Panc1 (cell line): ENCODE results near the gene WDR49. TPM values are rescaled to one million over a fixed set of nuclear protein-coding genes. Genes with fewer than 3 reads are reported as not detected.

Source experiments
- ATAC-seq: fragments of 200-7000 bp; cut with Tn5 transposase; 2 replicates; pipeline ENCODE4 v1.9.1; 2020; ENCODE audit warnings: mild to moderate bottlenecking, moderate library complexity
- BruUV-seq: library from RNA; stranded (reverse); fragments of 400-500 nt; replicated peaks from 2 replicates; lab custom pipeline; 2021; lab: Mats Ljungman, UMichigan
- CTCF ChIA-PET: fragments of 300-600 bp; sonication (Branson Sonifier 250); formaldehyde crosslinking; loops from one replicate; lab custom pipeline; 2022; ENCODE audit warnings: antibody characterized with exemption; lab: Charles Lee
- POLR2A ChIA-PET: fragments of 300-600 bp; sonication (Branson Sonifier 250); formaldehyde crosslinking; loops from one replicate; lab custom pipeline; 2022; ENCODE audit warnings: antibody characterized with exemption; lab: Charles Lee
- DNase-seq: peaks from one replicate; pipeline ENCODE4 v3.0.0-alpha.2; 2010; ENCODE audit warnings: low read depth, low spot score
- H3K27ac ChIP-seq: 2 replicates; pipeline ENCODE4 v1.5.1; 2011; ENCODE audit warnings: mild to moderate bottlenecking, low read length, inconsistent platforms
- H3K27me3 ChIP-seq: fragments of 200-500 bp; sonication (Bioruptor generic); 2 replicates; pipeline ENCODE4 v1.6.0; 2014; ENCODE audit warnings: low read length, inconsistent platforms; ENCODE audit not compliant: control insufficient read depth, insufficient read depth
- H3K36me3 ChIP-seq: fragments of 200-500 bp; sonication (Bioruptor generic); 2 replicates; pipeline ENCODE4 v1.5.1; 2014; ENCODE audit warnings: inconsistent platforms, mild to moderate bottlenecking, low read length, moderate library complexity; ENCODE audit not compliant: control insufficient read depth, insufficient read depth
- H3K4me1 ChIP-seq: 2 replicates; pipeline ENCODE4 v1.5.1; 2011; ENCODE audit warnings: inconsistent platforms, mild to moderate bottlenecking, low read length, moderate library complexity; ENCODE audit not compliant: control insufficient read depth, insufficient read depth
- H3K4me3 ChIP-seq, 2 experiments: 2 replicates each; pipeline ENCODE4 v1.5.1; 2011 to 2012; ENCODE audit warnings: low read depth in 2 of 2, low read length in 2 of 2, mild to moderate bottlenecking in 2 of 2, inconsistent platforms in 1 of 2, moderate library complexity in 1 of 2
- H3K9me3 ChIP-seq: fragments of 200-500 bp; sonication (Bioruptor generic); 2 replicates; pipeline ENCODE4 v1.5.1; 2014; ENCODE audit warnings: low read depth, mild to moderate bottlenecking, inconsistent platforms, low read length, moderate library complexity; ENCODE audit not compliant: control insufficient read depth, insufficient read depth
- CTCF ChIP-seq: fragments of 450-650 bp; IDR thresholded peaks from 2 replicates; pipeline ENCODE4 v1.5.1; 2017; ENCODE audit warnings: mild to moderate bottlenecking
- POLR2AphosphoS5 ChIP-seq: IDR thresholded peaks from 2 replicates; pipeline ENCODE4 v1.6.1; 2012; ENCODE audit warnings: mild to moderate bottlenecking, low read depth, low read length, moderate library complexity
- REST ChIP-seq, 2 experiments: IDR thresholded peaks; 2 replicates each; pipeline ENCODE4 v1.6.1; 2011 to 2012; ENCODE audit warnings: low read depth in 2 of 2, control low read depth in 1 of 2, low read length in 1 of 2, mild to moderate bottlenecking in 1 of 2, moderate library complexity in 1 of 2; ENCODE audit not compliant: insufficient read depth in 1 of 2
- SIN3A ChIP-seq: IDR thresholded peaks from 2 replicates; pipeline ENCODE4 v1.6.1; 2012; ENCODE audit warnings: low read depth, mild to moderate bottlenecking, low read length, moderate library complexity, borderline replicate concordance; ENCODE audit not compliant: insufficient read depth
- TCF7L2 ChIP-seq: IDR thresholded peaks from 2 replicates; pipeline ENCODE4 v1.6.1; 2011; ENCODE audit warnings: mild to moderate bottlenecking, low read depth, low read length, inconsistent platforms
- in situ Hi-C: cut with HindIII; loops from 2 replicates; pipeline ENCODE4 v1.10.0; 2016; ENCODE audit warnings: low sequenced_read_pairs, low pct_unique_long_range_greater_than_20kb
- intact Hi-C: fragments of 100-400 bp; cut with micrococcal nuclease; formaldehyde crosslinking; loops from one replicate; pipeline ENCODE4 v1.10.0; 2022; ENCODE audit not compliant: unreplicated experiment
- total RNA-seq: library from RNA; stranded (reverse); gene quantifications from one replicate; pipeline ENCODE4 v1.2.1, GENCODE V29; 2021; ENCODE audit not compliant: unreplicated experiment

Gene WDR49
- total RNA-seq, 1 experiment from 2014 or later = 0.23 TPM

- no peak overlapping the region for H3K4me3 ChIP-seq
- H3K27ac ChIP-seq = no peak overlapping the region
- CTCF ChIA-PET = no interaction called here
- TF ChIP-seq SIN3A = no peak
- POLR2A ChIA-PET = no interaction called here
- no peaks in the 10 kb centered on the region for H3K27me3 ChIP-seq
- intact Hi-C loops = no loop called here
- in situ Hi-C loops = no loop called here
- no peaks in the 10 kb centered on the region for H3K4me1 ChIP-seq
- no TSS peak for BruUV-seq
- no peaks in the 10 kb centered on the region for H3K9me3 ChIP-seq
- ATAC-seq (no peak), DNase-seq (no peak)
- H3K36me3 ChIP-seq = no peaks in the 10 kb centered on the region
These were observed 98.8 kb downstream of the WDR49 start for GRCh38 chr3:167554898-167555297.

- Histone ChIP-seq H3K36me3 (no peaks in the 10 kb centered on the region), H3K4me1 (no peaks in the 10 kb centered on the region), H3K4me3 (no peak overlapping the region), H3K27ac (no peak overlapping the region), H3K27me3 (no peaks in the 10 kb centered on the region), H3K9me3 (no peaks in the 10 kb centered on the region; the same call in 1 of the 2 replicates)
- CTCF ChIA-PET = no interaction called here
- intact Hi-C loops (no loop called here), in situ Hi-C loops (no loop called here)
- ATAC-seq (no peak), DNase-seq (no peak)
- POLR2A ChIA-PET = no interaction called here
- BruUV-seq = no TSS peak
- TF ChIP-seq POLR2AphosphoS5 = no peak
- TF ChIP-seq CTCF = no peak
- TF ChIP-seq SIN3A = no peak
- TF ChIP-seq REST (IDR thresholded peaks at IDR 0.05; ENCODE audit: insufficient read depth in 1 of 2, low read depth in 2 of 2, low read length in 1 of 2) = no peak
- TF ChIP-seq TCF7L2 = no peak
These were observed 115.7 kb downstream of the WDR49 start for GRCh38 chr3:167538081-167538480.

- Histone ChIP-seq H3K36me3 (no peaks in the 10 kb centered on the region), H3K27ac (no peak overlapping the region), H3K4me3 (no peak overlapping the region), H3K9me3 (no peaks in the 10 kb centered on the region), H3K27me3 (no peaks in the 10 kb centered on the region), H3K4me1 (no peaks in the 10 kb centered on the region)
- ATAC-seq = no peak
- CTCF ChIA-PET = no interaction called here
- no peak for TF ChIP-seq TCF7L2
- no peak for TF ChIP-seq REST (IDR thresholded peaks at IDR 0.05; ENCODE audit: insufficient read depth in 1 of 2, low read depth in 2 of 2, low read length in 1 of 2)
- no peak for TF ChIP-seq SIN3A
- TF ChIP-seq CTCF = no peak
- no peak for TF ChIP-seq POLR2AphosphoS5
- no peak for DNase-seq
- in situ Hi-C loops = no loop called here
- no TSS peak for BruUV-seq
- intact Hi-C loops = no loop called here
- POLR2A ChIA-PET = no interaction called here
These were observed 132.8 kb downstream of the WDR49 start for GRCh38 chr3:167521006-167521355.
